SK-N-SH (cell line): ENCODE data around the gene HERC3. TPM values are rescaled to one million over a fixed set of nuclear protein-coding genes. Genes with fewer than 3 reads are reported as not detected.

Experiments
- CTCF ChIA-PET: fragments of 300-600, 350-600 bp; formaldehyde crosslinking; extraction: SDS; loops from one replicate; lab custom pipeline; 2021; lab: Yijun Ruan, JAX
- POLR2A ChIA-PET: fragments of 350-600 bp; sonication (Branson Sonifier 250); formaldehyde crosslinking; extraction: SDS; loops from one replicate; lab custom pipeline; 2020; ENCODE audit warnings: antibody characterized with exemption, inconsistent platforms; lab: Yijun Ruan, JAX
- DNase-seq: peaks from one replicate; pipeline ENCODE4 v3.0.0; 2012
- H2AFZ ChIP-seq: fragments of 200-600 bp; sonication (generic); 2 replicates; pipeline ENCODE4 v1.8.1; 2016; ENCODE audit warnings: antibody characterized with exemption, mild to moderate bottlenecking, low read depth
- H3F3A ChIP-seq: fragments of 200-600 bp; sonication (generic); replicated peaks from 2 replicates; pipeline ENCODE3; 2016; ENCODE audit warnings: antibody characterized with exemption, mild to moderate bottlenecking; ENCODE audit not compliant: insufficient read depth
- H3K27ac ChIP-seq, 2 experiments: fragments of 200-500 bp in 1 of 2; fragments of 200-600 bp in 1 of 2; sonication (Bioruptor generic) in 1 of 2; sonication (generic), shearing (Covaris generic) in 1 of 2; 2 replicates each; pipeline versions ENCODE4 v1.5.1 to v1.6.1; 2014 to 2016; ENCODE audit warnings: low read depth in 2 of 2, inconsistent platforms in 1 of 2, low read length in 1 of 2, mild to moderate bottlenecking in 1 of 2, mixed read lengths in 1 of 2
- H3K27me3 ChIP-seq: fragments of 200-600 bp; sonication (generic), shearing (Covaris generic); 2 replicates; pipeline ENCODE4 v1.6.1; 2016; ENCODE audit warnings: mixed run types; ENCODE audit not compliant: insufficient read depth
- H3K36me3 ChIP-seq, 2 experiments: fragments of 200-500 bp in 1 of 2; fragments of 200-600 bp in 1 of 2; sonication (Bioruptor generic) in 1 of 2; sonication (generic) in 1 of 2; replicated peaks in 1 of 2; 2 replicates each; pipeline versions ENCODE3 to v1.5.1; 2014 to 2016; ENCODE audit warnings: low read length in 1 of 2, mild to moderate bottlenecking in 1 of 2; ENCODE audit not compliant: insufficient read depth in 2 of 2, control insufficient read depth in 1 of 2
- H3K4me1 ChIP-seq, 2 experiments: fragments of 200-500 bp in 1 of 2; fragments of 200-600 bp in 1 of 2; sonication (Bioruptor generic) in 1 of 2; sonication (generic), shearing (Covaris generic) in 1 of 2; 2 replicates each; pipeline versions ENCODE4 v1.5.1 to v1.6.1; 2014 to 2016; ENCODE audit warnings: low read depth in 1 of 2, low read length in 1 of 2, mixed run types in 1 of 2; ENCODE audit not compliant: insufficient read depth in 2 of 2, control insufficient read depth in 1 of 2
- H3K4me2 ChIP-seq: fragments of 200-600 bp; sonication (generic), shearing (Covaris generic); 2 replicates; pipeline ENCODE4 v1.6.1; 2017; ENCODE audit warnings: mixed run types
- H3K4me3 ChIP-seq, 2 experiments: fragments of 200-500 bp in 1 of 2; fragments of 200-600 bp in 1 of 2; sonication (Bioruptor generic) in 1 of 2; sonication (generic), shearing (Covaris generic) in 1 of 2; 2 replicates each; pipeline versions ENCODE4 v1.5.1 to v1.8.1; 2014 to 2016; ENCODE audit warnings: low read depth in 2 of 2, inconsistent platforms in 1 of 2, low read length in 1 of 2, mild to moderate bottlenecking in 1 of 2, mixed read lengths in 1 of 2, moderate library complexity in 1 of 2
- H3K79me2 ChIP-seq: fragments of 200-600 bp; sonication (generic); 2 replicates; pipeline ENCODE4 v1.8.1; 2017; ENCODE audit warnings: mild to moderate bottlenecking; ENCODE audit not compliant: insufficient read depth
- H3K9ac ChIP-seq: fragments of 200-600 bp; sonication (generic); 2 replicates; pipeline ENCODE4 v1.6.1; 2017; ENCODE audit warnings: mixed run types
- H3K9me2 ChIP-seq: fragments of 200-600 bp; sonication (generic); 2 replicates; pipeline ENCODE4 v1.6.1; 2017; ENCODE audit warnings: mixed run types
- H3K9me3 ChIP-seq: fragments of 200-600 bp; sonication (generic); 2 replicates; pipeline ENCODE4 v1.6.1; 2017; ENCODE audit warnings: mixed run types, mild to moderate bottlenecking, moderate library complexity
- H4K20me1 ChIP-seq: fragments of 200-600 bp; sonication (generic); 2 replicates; pipeline ENCODE4 v1.6.1; 2017; ENCODE audit warnings: mild to moderate bottlenecking, mixed run types; ENCODE audit not compliant: insufficient read depth
- CHD2 ChIP-seq: fragments of 150-350 bp; IDR thresholded peaks from 2 replicates; pipeline ENCODE4 v1.6.1; 2018; ENCODE audit warnings: low read length; ENCODE audit not compliant: partially characterized antibody
- CTCF ChIP-seq: fragments of 200-600 bp; sonication (generic); IDR thresholded peaks from 2 replicates; pipeline ENCODE4 v1.6.1; 2017; ENCODE audit warnings: antibody characterized with exemption, mild to moderate bottlenecking, moderate library complexity
- ELF1 ChIP-seq: IDR thresholded peaks from 2 replicates; pipeline ENCODE4 v1.4.0; 2012
- EP300 ChIP-seq, 2 experiments: IDR thresholded peaks; 2 replicates each; pipeline versions ENCODE4 v1.4.0 to v1.6.1; 2012; ENCODE audit warnings: borderline replicate concordance in 1 of 2, low read depth in 1 of 2, low read length in 1 of 2
- FOSL2 ChIP-seq: IDR thresholded peaks from 2 replicates; pipeline ENCODE4 v1.4.0; 2012; ENCODE audit warnings: low read depth, mild to moderate bottlenecking, moderate library complexity, borderline replicate concordance
- FOXM1 ChIP-seq: IDR thresholded peaks from 2 replicates; pipeline ENCODE4 v1.4.0; 2012; ENCODE audit warnings: low read depth, mild to moderate bottlenecking
- IRF3 ChIP-seq: fragments of 150-350 bp; IDR thresholded peaks from 2 replicates; pipeline ENCODE4 v1.6.1; 2016; ENCODE audit warnings: mild to moderate bottlenecking, low read depth, low read length
- MEF2A ChIP-seq: IDR thresholded peaks from 2 replicates; pipeline ENCODE4 v1.4.0; 2012; ENCODE audit warnings: low read depth, borderline replicate concordance
- PBX3 ChIP-seq: IDR thresholded peaks from 2 replicates; pipeline ENCODE4; 2012
- POLR2AphosphoS5 ChIP-seq: IDR thresholded peaks from 2 replicates; pipeline ENCODE4 v1.6.1; 2012; ENCODE audit warnings: low read depth, low read length
- RAD21 ChIP-seq: IDR thresholded peaks from 2 replicates; pipeline ENCODE4 v1.6.1; 2012; ENCODE audit warnings: mild to moderate bottlenecking, low read length
- RCOR1 ChIP-seq: fragments of 150-350 bp; IDR thresholded peaks from 2 replicates; pipeline ENCODE4 v1.6.1; 2017; ENCODE audit warnings: antibody characterized with exemption, low read length
- RXRA ChIP-seq: IDR thresholded peaks from 2 replicates; pipeline ENCODE4 v1.4.0; 2012; ENCODE audit warnings: low read depth, mild to moderate bottlenecking, borderline replicate concordance
- SMC3 ChIP-seq: IDR thresholded peaks from 2 replicates; pipeline ENCODE4 v1.6.1; 2012; ENCODE audit warnings: low read depth, low read length, improper control_type of control experiment
- TCF12 ChIP-seq: IDR thresholded peaks from 2 replicates; pipeline ENCODE4 v1.4.0; 2012
- TEAD4 ChIP-seq: IDR thresholded peaks from 2 replicates; pipeline ENCODE4 v1.4.0; 2012; ENCODE audit warnings: mild to moderate bottlenecking, borderline replicate concordance; ENCODE audit not compliant: insufficient read depth
- polyA plus RNA-seq, 3 experiments: library from polyadenylated mRNA; depleted of rRNA; stranded (reverse); fragments of >200 nt; gene quantifications; 2 replicates each; pipeline ENCODE4 v1.2.3, GENCODE V29; 2012
- TF ChIP-seq, protein P1 (sequence below): IDR thresholded peaks from 2 replicates; pipeline ENCODE4 v1.4.0; 2012; ENCODE audit warnings: low read depth, borderline replicate concordance

HERC3 gene
- polyA plus RNA-seq, 1 of the 3 experiments (the other 2 are of a cell fraction) = 4.6 TPM

- Histone ChIP-seq H4K20me1 (no peaks in the 10 kb centered on the region), H3K9ac (no peak overlapping the region), H3K9me2 (no peaks in the 10 kb centered on the region), H2AFZ (no peak overlapping the region), H3F3A (no peaks in the 10 kb centered on the region), H3K27me3 (no peaks in the 10 kb centered on the region), H3K4me3 (no peak overlapping the region), H3K9me3 (no peaks in the 10 kb centered on the region), H3K27ac (no peak overlapping the region; a peak in 1 of 4 replicates), H3K36me3 (peaks cover 0 to 3% of the 10 kb centered on the region in 2 experiments), H3K79me2 (no peaks in the 10 kb centered on the region), H3K4me2 (no peak overlapping the region), H3K4me1 (peaks cover 0 to 2% of the 10 kb centered on the region in 2 experiments; a peak in 1 of 4 replicates)
- ChIA-PET CTCF (interaction anchor here (0.8 to 6.1 kb wide), 10 partner anchors 12 to 407 kb away, joined by 3 to 47 read pairs (median 4); no protein-coding TSS in a partner anchor), POLR2A (no interaction called here)
- TF ChIP-seq ELF1 (no peak), SMC3 (no peak), RCOR1 (no peak), FOXM1 (no peak), CTCF (no peak), MEF2A (no peak), RXRA (no peak), POLR2AphosphoS5 (no peak), FOSL2 (no peak), TCF12 (no peak), PBX3 (no peak), CHD2 (no peak), EP300 (IDR thresholded peaks at IDR 0.05; ENCODE audit: borderline replicate concordance in 1 of 2, low read depth in 1 of 2, low read length in 1 of 2) (no peak), TEAD4 (no peak), IRF3 (no peak), RAD21 (no peak)
- TF ChIP-seq, protein P1, sequence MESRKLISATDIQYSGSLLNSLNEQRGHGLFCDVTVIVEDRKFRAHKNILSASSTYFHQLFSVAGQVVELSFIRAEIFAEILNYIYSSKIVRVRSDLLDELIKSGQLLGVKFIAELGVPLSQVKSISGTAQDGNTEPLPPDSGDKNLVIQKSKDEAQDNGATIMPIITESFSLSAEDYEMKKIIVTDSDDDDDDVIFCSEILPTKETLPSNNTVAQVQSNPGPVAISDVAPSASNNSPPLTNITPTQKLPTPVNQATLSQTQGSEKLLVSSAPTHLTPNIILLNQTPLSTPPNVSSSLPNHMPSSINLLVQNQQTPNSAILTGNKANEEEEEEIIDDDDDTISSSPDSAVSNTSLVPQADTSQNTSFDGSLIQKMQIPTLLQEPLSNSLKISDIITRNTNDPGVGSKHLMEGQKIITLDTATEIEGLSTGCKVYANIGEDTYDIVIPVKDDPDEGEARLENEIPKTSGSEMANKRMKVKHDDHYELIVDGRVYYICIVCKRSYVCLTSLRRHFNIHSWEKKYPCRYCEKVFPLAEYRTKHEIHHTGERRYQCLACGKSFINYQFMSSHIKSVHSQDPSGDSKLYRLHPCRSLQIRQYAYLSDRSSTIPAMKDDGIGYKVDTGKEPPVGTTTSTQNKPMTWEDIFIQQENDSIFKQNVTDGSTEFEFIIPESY = no peak
- DNase-seq = no peak
Measured at GRCh38 chr4:88705223-88705622, 112.9 kb downstream of the HERC3 start.
